IPS-NIHi7 (cell line): ENCODE results near the gene RAB9A.
A peak's percentile ranks its signal among the peaks of the same experiment; 100 is the strongest.
"Not testable (repeated sequence)": the region's sequence is repeated elsewhere in the genome, so short reads cannot be mapped to it uniquely, and the experiment has no call there.

ENCODE experiments used
- DNase-seq: peaks from one replicate; pipeline ENCODE4 v3.0.0; 2012; ENCODE audit warnings: mixed read lengths; ENCODE audit errors: extremely low spot score

The RAB9A gene

DNA sequence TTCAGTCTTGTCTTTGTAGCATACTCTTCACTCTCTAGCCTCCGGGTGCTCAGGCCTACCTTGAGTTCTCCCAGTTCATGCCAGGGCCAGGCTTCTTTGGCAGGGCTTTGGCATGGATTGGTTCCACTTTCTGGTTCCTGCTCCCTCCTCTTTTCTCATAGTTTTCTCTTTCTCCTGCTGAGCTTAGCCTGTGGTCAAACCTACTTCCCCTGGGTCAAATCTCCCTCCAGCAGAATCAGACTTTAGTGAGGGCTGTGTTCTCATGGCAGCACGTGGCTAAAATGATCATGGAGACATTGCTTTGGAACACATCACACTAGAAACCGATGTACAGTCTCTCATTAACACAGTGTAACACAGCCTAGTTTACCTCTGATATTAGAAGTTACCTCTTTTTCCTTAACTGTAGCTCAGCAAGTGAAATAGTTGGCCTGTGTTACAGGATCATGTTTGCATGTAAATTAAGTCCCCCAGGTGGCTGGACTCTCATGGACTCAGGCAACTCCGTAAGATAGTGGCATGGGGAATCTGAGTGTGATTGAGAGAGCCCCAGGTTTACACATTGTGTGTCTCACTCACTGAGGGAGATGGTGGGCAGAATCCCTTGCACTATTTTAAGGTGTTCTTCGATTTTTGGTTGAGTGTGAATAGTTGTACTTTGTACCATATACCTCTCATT is 13.3 kb downstream of the RAB9A start:
- no peak for DNase-seq

- no peak for DNase-seq
Observed at GRCh38 chrX:13703135-13703534, 14.2 kb downstream of the RAB9A start.

DNA sequence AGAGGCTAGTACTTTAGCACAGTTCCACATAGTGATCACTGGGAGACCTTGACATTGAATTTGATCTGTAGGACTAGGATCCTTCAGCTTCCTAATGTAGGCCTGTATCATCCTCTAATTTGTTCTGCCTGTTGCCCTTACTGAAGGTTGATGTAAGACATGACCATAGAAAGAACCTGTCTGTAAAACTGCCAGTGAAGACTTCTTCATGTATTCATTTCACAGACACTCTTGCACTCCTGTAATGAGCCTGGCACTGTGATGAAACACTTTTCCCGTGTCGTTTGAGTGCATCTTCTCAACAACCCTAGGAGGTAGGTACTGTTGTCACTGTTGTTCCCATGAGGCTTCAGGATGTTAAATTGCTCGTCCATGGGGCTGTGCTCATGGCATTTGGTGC is 14.7 kb downstream of the RAB9A start:
- no peak for DNase-seq

DNA sequence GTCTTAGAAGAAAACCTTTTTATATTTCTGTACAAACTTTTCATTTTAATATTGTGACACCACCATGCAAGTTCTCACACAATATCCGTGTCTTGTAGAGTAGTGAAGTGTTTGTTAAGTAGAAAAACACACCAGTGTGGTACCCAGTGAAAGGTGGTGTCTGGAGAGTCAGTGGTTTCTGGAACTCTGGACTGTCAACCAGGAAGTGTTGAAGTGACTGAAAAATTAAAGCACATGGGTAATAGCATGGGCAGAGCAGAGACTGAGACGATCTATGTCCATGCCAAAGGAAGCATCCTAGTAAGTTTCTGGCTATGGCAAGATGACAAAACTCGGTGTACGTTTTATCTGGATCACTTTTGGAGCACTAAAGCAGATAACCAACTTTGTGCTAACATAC is 22.2 kb downstream of the RAB9A start:
- DNase-seq: no peak

DNA sequence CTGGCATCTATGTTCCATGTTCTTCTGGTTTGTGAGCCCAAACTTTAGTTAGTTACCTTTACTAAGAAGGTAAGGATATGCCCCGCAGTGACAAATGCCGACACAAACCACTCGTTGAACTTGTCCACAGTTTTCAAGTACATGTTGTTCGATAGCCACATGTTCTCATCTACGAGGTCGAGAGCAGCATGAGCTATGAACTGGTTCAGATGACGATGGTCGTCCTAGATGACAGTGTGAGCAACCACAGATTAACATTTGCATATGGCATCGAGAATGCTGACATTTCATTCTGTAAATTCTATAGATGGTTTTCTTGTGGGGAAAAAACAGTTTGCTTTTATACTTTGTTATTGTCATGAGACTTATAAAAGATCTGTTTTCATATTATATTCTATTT is 27.5 kb downstream of the RAB9A start:
- DNase-seq: no peak

DNA sequence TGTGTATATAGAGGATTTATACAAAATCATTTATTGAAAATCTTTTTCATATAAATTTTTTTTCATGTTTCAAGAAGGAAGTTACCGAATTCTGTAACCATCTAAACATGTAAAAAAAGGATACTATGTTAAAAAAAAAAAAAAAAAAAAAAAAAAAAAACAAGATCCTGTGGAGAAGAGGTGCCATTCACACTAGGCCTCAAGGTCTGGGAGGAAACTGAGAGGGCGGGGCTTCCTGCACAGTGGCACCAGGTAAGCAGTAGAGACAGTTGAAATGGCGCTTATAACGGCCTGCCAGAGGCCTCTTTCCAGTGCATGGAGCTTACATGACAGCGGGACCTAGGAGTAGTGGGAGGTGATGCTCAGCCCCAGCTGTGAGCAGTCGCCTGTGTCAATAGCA is 28.0 kb downstream of the RAB9A start:
- no peak for DNase-seq

- no peak for DNase-seq
Observed at GRCh38 chrX:13717700-13718472, 29.0 kb downstream of the RAB9A start.

GRCh38 chrX:13719192-13719856 is 30.4 kb downstream of the RAB9A start:
- DNase-seq: no peak

GRCh38 chrX:13721371-13721770 is 32.4 kb downstream of the RAB9A start:
- no peak for DNase-seq

- DNase-seq: no peak
Observed at GRCh38 chrX:13721819-13722519, 33.0 kb downstream of the RAB9A start.

- not testable (repeated sequence) for DNase-seq
Observed at GRCh38 chrX:13724878-13725277, 36.0 kb downstream of the RAB9A start.

DNA sequence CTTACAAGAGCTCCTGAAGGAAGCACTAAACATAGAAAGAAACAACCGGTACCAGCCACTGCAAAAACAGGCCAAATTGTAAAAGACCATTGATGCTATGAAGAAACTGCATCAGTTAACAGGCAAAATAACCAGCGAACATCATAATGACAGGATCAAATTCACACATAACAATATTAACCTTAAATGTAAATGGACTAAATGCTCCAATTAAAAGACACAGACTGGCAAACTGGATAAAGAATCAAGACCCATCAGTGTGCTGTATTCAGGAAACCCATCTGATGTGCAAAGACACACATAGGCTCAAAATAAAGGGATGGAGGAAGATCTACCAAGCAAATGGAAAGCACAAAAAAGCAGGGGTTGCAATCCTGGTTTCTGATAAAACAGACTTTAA is 37.7 kb downstream of the RAB9A start:
- DNase-seq: not testable (repeated sequence)

GRCh38 chrX:13730523-13730922 is 41.6 kb downstream of the RAB9A start:
- DNase-seq: not testable (repeated sequence)

GRCh38 chrX:13732246-13733067 is 43.5 kb downstream of the RAB9A start:
- DNase-seq: no peak

DNA sequence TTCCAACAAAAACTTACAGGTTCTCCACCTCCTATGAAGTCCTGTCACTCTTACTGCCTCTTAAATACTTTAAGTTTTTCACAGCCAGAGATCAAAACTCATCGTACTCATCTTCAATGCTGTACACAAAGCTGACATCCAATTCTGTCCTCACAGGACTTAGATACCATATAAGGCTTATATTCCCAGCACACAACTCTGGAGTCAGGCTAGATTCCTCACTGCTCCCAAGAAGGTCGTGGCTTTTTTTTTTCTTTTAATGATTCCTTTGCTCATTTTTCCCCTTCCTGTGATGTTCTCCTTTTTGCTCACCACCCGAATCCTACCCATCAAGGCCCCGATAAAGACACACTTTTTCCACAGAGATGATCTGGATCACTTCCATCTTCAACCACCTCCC is 44.6 kb downstream of the RAB9A start:
- DNase-seq: no peak

DNA sequence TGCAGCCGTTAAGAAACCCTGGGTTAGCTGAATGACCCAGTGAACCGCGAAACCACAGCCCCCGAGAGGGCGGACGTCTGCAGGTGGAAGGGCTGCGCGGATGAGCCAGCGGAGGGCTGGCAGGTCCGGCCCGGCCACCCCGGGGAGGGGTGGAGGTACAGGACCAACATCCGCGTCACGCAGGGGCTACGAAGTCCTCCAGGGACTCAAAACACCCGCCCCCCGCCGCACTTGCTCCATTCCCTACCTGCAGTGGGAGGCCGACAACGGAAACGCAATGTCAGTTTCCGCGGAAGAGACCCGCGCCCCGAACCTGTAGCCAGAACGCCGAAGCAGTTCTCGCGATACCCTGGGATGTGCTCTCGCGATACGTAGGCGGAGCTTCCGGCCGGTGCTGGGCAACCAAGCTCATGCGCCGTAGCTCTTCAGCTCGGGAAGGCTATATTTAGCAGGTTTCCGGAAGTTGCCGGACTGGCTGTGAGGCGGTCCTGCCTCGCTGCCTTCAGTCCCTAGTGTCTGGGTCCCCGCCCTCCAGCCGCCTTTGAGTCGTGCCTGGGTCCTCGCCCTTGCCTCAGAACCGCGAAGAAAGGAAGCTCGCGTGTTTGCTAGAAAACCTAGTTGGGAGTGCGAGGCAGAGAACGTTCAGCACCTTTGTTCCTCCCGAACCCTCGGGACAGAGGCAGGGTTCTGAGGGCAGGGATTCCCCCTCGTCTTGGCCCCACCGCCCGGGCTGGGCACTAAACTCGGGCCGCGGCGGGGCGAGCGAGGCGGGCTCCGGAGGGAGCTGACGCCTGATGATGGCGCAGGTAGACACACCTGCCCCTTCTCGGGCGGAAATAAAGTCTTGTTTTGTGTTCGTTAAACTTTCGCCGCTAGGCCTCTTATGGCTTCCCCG is 45.6 kb downstream of the RAB9A start, which contains the start of the genes OFD1 and TRAPPC2:
Gene OFD1, plus strand, starts transcription at position 471 of the 895 bp plus-strand sequence. Its CDS starts 324 bp downstream, at position 795.
Gene TRAPPC2, minus strand, starts transcription at position 343 of the 895 bp plus-strand sequence. CDS start 14,657 bp downstream, outside the sequence.
- peak; percentile 93 for DNase-seq

GRCh38 chrX:13741695-13742094 is 52.8 kb downstream of the RAB9A start:
- no peak for DNase-seq

GRCh38 chrX:13742397-13743176 is 53.7 kb downstream of the RAB9A start:
- peak; percentile 22 for DNase-seq

DNA sequence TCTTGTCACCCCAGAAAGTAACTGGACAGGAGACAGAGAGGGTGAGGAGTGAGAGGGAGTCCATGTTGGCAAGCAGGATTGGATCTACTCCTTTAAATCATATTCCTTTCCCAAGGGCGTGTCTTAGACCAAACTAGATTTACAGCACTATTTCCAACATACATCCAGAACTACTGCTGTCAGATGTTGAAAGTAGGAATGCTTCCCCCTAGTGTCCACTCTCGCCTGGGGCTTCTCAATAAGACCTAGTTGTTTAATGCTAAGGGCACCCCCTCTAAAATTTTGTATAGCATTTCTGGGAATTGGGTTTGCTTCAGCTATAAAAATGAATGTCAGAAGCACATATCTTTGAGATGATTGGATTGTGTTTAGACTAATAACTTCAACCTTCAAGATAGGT is 58.9 kb downstream of the RAB9A start:
- DNase-seq: peak; percentile 37
